ENCODE data around the gene ELK4. TPM values are rescaled to one million over a fixed set of nuclear protein-coding genes. Genes with fewer than 3 reads are reported as not detected.

Gene ELK4
- total RNA-seq, 4 donors from 2014 or later: 22.4 to 29.7 (median 26.2) TPM

DNA sequence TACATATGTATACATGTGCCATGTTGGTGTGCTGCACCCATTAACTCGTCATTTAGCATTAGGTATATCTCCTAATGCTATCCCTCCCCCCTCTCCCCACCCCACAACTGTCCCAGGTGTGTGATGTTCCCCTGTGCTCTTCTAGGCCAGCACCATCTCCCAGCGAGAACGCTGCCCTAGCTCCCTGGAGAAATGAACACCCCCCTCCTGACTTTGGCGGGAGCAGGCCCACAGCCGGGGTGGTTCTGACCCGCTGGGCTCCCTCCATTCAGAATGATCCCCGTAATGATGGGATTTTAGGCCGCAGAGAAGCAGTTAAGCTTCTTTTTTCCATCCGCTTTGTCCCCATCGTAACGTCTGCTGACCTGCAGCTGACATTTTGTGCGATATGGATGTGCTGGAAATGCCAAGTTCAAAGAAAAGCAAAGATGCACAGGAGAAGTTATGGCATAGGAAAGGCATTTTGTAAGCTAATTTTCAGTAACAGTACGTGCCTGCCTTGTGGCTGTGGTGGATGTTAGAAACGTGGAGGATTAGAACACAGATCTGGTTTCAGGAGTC lies 39.3 kb downstream of the ELK4 start:
- TF ChIP-seq, protein P1, sequence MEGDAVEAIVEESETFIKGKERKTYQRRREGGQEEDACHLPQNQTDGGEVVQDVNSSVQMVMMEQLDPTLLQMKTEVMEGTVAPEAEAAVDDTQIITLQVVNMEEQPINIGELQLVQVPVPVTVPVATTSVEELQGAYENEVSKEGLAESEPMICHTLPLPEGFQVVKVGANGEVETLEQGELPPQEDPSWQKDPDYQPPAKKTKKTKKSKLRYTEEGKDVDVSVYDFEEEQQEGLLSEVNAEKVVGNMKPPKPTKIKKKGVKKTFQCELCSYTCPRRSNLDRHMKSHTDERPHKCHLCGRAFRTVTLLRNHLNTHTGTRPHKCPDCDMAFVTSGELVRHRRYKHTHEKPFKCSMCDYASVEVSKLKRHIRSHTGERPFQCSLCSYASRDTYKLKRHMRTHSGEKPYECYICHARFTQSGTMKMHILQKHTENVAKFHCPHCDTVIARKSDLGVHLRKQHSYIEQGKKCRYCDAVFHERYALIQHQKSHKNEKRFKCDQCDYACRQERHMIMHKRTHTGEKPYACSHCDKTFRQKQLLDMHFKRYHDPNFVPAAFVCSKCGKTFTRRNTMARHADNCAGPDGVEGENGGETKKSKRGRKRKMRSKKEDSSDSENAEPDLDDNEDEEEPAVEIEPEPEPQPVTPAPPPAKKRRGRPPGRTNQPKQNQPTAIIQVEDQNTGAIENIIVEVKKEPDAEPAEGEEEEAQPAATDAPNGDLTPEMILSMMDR (IDR thresholded peaks at IDR 0.05): no peak
- TF ChIP-seq EP300 (IDR thresholded peaks at IDR 0.05): no peak
- TF ChIP-seq POLR2A (IDR thresholded peaks at IDR 0.05): no peak
- Histone ChIP-seq H3K4me3 (peak overlapping the region in 2 of 4 donors; percentile 44 to 51), H3K27me3 (no peaks in the 10 kb centered on the region), H3K4me1 (peaks cover 0 to 52% (median 7%) of the 10 kb centered on the region in 4 donors), H3K9me3 (no peaks in the 10 kb centered on the region), H3K36me3 (no peaks in the 10 kb centered on the region), H3K27ac (no peak overlapping the region)
- WGBS, 2 donors: 65 to 79% methylated on average over 14 of the region's 14 CpGs
- no peak for DNase-seq (ENCODE audit: low spot score in 2 of 2)

DNA sequence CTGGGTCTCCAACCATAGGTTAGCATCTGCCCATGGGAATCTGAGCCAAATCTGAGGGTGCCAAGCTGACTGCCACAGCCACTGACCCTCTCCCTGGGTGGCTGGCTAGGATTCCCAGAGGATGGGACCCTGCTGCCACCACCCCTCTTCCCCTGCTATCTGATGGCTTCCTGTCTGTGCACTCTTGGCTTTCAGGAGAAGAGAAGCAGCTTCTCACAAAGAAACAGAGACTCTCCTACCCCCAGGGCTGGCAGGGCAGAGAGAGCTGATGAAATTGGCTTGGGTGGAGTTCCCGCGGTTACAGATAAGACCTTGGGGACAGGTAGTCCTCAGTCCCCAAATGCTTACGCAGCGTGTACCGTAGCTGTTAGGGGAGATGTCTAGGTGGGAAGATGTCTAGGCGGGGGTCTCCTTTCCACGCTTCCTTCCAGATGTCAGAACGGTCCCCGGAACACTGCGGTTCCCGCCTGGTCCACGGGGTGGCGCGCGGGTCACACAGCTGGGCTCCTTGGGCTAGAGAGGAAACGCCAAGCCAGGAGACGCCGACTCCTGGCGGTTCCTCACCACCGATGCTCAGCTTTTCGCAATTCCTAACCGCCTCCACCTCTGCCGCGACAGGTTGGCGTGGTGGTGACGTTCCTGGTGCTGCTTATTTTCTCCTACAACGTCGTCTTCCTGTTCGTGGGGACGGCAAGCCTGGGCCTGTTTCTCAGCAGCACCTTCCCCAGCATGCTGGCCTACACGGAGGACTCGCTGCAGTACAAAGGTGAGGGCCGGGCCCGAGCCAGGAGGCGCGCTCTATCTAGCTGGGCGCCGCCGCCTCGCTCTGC lies 40.1 kb downstream of the ELK4 start:
- peak overlapping the region; percentile 17 to 51 (median 42) for H3K4me3 ChIP-seq
- no peaks in the 10 kb centered on the region for H3K9me3 ChIP-seq
- H3K4me1 ChIP-seq: peaks cover 0 to 51% (median 7%) of the 10 kb centered on the region in 4 donors
- peak overlapping the region in 3 of 4 donors; percentile 46 to 69 (median 64) for H3K27ac ChIP-seq
- 1 to 2% methylated on average over 37 to 40 of the region's 40 CpGs for WGBS, 2 donors
- TF ChIP-seq, protein P1 (IDR thresholded peaks at IDR 0.05): peak; percentile 98 to 99 (median 99)
- TF ChIP-seq EP300 (IDR thresholded peaks at IDR 0.05) (peak in 1 of 2 donors; percentile 63), POLR2A (IDR thresholded peaks at IDR 0.05) (no peak)
- DNase-seq (ENCODE audit: low spot score in 2 of 2): peak; percentile 80 to 95
- no peaks in the 10 kb centered on the region for H3K27me3 ChIP-seq
- no peaks in the 10 kb centered on the region for H3K36me3 ChIP-seq

GRCh38 chr1:205590777-205591513 lies 40.9 kb downstream of the ELK4 start:
- Histone ChIP-seq H3K36me3 (no peaks in the 10 kb centered on the region), H3K27ac (peak overlapping the region in 3 of 4 donors; percentile 67 to 83 (median 73)), H3K9me3 (no peaks in the 10 kb centered on the region), H3K4me1 (peaks cover 0 to 51% (median 7%) of the 10 kb centered on the region in 4 donors), H3K4me3 (no peak overlapping the region), H3K27me3 (no peaks in the 10 kb centered on the region)
- DNase-seq (ENCODE audit: low spot score in 2 of 2): no peak
- WGBS, 2 donors: 67% methylated on average over 7 to 9 of the region's 9 CpGs
- no peak for TF ChIP-seq POLR2A (IDR thresholded peaks at IDR 0.05)
- TF ChIP-seq EP300 (IDR thresholded peaks at IDR 0.05): no peak
- TF ChIP-seq, protein P1 (IDR thresholded peaks at IDR 0.05): no peak

- no peaks in the 10 kb centered on the region for H3K9me3 ChIP-seq
- no peaks in the 10 kb centered on the region for H3K27me3 ChIP-seq
- TF ChIP-seq EP300 (IDR thresholded peaks at IDR 0.05): no peak
- no peak for TF ChIP-seq POLR2A (IDR thresholded peaks at IDR 0.05)
- TF ChIP-seq, protein P1 (IDR thresholded peaks at IDR 0.05): no peak
- peak overlapping the region in 3 of 4 donors; percentile 67 to 83 (median 73) for H3K27ac ChIP-seq
- DNase-seq (ENCODE audit: low spot score in 2 of 2): no peak
- WGBS, 2 donors: 35 to 51% methylated on average over 5 of the region's 5 CpGs
- peaks cover 0 to 51% (median 7%) of the 10 kb centered on the region in 4 donors for H3K4me1 ChIP-seq
- no peak overlapping the region for H3K4me3 ChIP-seq
- H3K36me3 ChIP-seq: no peaks in the 10 kb centered on the region
Measured at GRCh38 chr1:205590457-205590768, 41.4 kb downstream of the ELK4 start.

Data from tibial nerve (tissue), 4 donors.